Pons (tissue), 1 donor: ENCODE measurements around the gene PVR.
A peak's percentile ranks its signal among the peaks of the same experiment; 100 is the strongest.
"Not testable (repeated sequence)": the region's sequence is repeated elsewhere in the genome, so short reads cannot be mapped to it uniquely, and the experiment has no call there.

ENCODE experiments used
- DNase-seq: peaks from one replicate; pipeline ENCODE4 v3.0.0-alpha.2; 2016; ENCODE audit warnings: low spot score

PVR gene

DNA sequence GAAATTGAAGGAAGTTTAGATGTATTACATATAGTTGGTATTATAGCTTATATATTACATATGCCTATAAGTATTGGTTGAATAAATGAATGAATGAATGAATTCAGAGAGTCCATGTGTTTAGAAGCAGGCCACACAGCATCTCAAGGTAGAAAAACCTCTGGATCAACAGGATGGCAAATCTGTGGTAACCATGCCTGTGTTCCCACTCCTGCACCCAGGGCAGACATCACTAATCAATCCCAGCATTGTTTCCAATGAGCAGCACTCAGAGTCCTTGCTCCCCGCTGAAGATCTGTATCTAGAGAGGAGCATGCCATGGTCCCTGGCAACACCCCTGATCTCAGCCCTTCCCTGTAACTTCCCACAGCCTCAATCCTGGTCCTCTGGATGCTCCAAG lies 28.5 kb downstream of the PVR start:
- no peak for DNase-seq

DNA sequence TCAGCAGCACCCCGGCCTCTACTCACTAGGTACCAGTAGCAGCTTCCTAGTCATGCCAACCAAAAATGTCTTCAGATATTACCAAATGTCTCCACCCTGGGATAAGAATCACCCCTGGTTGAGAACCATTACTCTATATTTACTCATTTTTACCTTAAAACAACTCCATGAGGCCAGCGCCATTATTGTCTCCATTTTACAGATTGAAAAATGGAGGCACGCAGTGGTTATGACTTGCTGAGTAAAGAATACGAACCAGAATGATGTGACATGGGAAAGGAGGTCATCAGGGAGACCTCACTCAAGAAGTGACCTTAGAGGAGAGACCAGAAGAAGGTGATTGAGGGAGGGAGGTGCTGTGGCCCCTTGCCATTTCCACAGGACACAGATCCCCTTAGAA lies 29.8 kb downstream of the PVR start:
- no peak for DNase-seq

DNA sequence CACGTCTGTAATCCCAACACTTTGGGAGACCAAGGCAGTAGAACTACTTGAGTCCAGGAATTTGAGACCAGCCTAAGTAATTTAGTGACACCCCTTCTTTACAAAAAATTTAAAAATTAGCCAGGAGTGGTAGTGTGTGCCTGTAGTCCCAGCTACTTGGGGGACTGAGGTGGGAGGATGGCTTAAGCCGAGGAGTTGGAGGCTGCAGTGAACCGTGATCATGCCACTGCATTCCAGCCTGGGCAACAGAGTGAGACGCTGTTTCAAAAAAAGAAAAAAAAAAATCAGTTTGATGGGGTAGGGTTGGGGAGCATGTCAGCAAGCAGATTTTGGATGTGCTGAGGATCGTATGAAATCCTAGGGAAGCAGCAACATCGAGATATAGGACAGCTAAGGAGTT lies 31.8 kb downstream of the PVR start:
- no peak for DNase-seq

DNA sequence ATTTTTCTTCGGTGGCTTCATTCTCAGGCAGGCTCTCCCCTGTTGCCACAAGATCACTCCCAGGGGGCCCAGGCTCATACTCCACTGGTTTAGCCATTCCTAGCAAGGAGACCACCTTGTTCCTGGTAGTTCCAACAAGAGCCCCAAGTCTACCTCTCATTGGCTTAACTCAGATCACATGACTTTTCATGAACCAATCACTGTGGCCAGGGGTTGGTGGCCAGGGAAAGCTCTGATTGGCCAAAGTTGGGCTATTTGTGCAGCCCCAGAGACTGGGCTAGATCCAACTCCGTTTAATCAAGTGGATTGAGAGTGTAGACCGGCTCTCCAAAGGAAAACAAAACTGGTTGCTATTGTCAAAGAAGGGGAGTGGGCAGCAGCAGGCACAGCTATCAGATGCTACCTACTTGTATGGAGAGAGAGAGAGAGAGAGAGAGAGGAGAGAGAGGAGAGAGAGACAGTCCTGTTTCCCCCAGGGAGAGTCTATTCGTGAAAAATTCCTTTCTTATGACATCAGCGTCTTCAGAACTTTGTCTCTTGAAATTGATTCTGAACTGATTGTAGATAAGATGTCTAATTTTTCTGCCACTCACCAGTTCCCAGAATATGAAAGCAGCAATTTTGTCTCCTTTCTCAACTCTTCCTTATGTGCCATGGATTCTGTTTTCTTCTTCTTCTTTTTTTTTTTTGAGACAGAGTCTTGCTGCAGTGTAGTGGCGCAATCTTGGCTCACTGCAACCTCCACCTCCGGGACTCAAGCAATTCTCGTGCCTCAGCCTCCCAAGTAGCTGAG lies 33.5 kb downstream of the PVR start:
- no peak for DNase-seq

DNA sequence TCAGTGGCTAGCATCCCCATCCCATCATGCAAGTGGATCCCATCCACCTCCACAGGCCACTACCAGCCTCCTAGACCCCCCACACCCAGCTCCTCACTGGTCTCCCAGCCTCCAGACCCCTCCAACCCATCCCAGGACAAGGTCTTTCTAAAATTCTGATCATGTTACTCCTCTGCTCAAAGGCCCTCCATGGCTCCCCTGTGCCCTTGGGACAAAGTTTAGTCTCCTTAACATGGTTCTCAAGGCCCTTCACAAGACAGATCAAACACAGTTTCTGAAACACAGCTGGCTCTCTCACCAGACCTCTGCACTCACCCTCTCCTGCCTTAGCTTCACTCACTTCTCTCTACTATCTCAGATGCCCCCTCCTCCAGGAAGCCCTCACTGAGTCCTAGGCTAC lies 36.8 kb downstream of the PVR start:
- DNase-seq = no peak

DNA sequence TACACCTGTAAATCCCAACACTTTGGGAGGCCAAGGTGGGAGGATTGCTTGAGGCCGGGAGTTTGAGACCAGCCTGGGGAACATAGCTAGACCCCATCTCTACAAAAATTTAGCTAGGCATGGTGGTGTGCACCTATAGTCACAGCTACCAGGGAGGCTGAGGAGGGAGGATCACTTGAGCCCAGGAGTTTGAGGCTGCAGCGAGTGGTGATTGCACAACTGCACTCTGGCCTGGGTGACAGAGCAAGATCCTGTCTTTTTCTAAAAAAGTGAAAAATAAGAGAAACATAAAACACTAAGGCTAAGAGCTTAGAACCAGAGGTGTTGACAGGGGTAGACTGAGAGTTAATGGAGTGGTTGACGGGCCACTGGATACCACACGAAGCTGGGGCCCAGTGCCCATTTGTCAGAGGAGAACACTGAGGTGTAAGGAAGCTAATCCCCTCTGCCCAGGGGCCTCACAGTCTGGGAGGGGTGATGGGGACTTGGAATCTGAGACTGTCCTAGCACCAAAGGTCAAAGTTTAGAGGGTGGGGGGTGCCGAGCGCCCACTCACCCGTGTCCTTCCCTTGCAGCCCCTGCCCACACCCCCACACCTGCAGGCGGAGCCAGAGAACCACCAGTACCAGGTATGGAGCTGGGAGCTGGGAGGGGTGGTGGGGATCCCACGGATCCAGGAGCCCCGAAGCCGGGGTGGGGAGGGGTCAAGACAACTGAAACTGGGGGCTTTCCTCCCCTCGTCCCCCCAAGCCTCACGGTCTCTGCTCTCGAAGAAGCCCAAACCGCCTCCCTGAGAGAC lies 38.5 kb downstream of the PVR start:
- no peak for DNase-seq

DNA sequence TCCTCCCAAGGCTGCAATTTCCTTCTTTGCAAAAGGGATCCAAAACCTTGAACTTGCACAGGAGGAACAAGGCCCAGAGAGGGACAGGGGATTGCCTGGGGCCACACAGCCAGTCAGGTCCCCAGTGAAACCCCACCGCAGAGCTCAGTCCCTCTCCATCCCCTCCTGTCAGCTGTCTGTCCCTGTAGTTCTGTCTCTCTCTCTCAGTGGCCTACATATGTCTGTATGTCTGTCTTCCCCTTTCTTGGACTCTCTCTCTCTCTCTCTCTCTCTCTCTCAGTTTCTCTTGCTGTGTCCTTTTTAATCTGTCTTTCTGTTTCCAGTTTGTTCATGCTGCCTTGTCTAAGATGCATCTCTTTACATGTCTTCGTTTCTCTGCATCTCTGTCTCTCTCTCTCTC lies 39.1 kb downstream of the PVR start:
- no peak for DNase-seq

DNA sequence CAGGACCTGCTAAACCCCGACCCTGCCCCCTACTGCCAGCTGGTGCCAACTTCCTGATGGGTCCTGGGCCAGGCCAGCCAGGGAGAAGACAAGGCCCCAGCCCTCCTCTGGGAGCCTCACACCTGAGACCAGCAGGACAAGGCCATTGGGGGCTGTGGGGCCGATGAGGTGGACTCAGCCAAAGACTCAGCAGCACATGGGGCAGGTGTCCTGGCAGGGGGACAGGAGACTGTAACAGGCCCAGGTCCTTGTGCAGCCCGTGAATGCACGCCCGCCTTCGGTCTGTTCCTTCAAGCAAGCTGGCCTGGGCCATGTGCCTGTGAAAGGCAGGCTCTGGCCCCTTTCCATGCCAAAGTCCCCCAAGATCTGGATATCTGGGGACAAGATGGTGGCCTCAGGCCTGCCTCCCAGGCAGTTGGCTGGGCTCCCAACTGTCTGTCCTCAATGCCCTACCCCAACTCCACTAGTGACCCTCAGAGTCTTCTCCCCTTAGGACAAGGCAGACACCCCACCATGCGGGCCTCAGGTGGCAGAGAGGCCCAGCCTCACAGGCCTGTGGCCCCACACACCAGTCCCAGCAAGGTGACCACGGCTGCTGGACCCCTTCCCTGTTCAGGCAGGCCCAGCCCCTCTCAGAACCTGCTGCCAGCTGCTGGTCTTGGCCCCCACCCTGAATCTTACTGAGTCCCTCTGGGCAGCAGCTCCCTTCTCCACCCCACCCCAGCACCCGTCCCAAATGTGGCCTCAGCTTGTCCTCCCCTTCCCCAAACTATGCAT lies 39.9 kb downstream of the PVR start:
- no peak for DNase-seq

DNA sequence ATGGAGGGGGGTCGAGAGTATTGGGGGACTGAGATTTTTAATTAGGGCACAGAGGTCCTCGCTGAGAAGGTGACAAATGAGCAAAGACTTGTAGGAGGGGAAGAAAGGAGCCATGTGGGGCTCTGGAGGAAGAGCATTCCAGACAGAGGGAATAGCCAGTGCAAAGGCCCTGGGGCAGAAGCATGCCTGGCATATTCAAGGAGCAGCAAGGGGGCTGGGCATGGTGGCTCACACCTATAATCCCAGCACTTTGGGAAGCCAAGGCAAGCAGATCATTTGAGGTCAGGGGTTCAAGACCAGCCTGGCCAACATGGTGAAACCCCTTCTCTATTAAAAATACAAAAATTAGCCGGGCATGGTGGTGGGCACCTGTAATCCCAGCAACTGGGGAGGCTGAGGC lies 40.7 kb downstream of the PVR start:
- not testable (repeated sequence) for DNase-seq

DNA sequence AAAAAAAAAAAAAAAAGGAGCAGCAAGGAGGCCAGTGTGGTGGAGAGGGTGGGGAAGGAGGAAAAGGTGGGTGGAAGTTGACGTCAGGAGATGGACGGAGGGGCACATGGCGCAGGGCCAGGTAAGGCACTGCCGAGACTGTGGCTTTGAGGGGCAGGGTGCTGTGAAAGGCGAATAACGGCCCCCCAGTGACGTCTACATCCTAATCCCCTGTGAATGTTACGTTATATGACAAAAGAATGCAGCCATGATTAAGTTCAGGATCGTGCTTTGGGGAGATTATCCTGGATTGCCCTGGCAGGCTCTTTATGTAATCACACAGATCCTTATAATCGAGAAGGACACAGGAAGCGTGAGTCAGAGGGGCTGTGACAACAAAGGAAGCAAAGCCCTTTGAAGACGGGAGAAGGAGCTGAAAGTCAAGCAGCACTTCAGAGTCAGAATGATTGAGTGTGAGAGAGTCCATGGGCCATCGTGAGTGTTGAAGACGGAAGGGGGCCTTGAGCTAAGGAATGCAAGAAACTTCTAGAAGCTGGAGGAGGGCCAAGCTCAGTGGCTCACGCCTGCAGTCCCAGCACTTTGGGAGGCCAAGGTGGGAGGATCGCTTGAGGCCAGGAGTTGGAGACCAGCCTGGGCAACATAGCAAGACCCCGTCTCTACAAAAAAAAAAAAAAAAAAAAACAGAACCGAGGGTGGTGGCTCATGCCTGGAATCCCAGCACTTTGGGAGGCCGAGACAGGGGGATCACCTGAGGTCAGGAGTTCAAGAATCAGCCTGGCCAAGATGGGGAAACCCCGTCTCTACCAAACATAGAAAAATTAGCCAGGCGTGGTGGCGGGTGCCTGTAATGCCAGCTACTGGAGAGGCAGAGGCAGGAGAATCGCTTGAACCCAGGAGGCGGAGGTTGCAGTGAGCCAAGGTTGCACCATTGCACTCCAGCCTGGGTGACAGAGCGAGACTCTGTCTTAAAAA lies 41.5 kb downstream of the PVR start:
- peak; percentile 25 for DNase-seq

DNA sequence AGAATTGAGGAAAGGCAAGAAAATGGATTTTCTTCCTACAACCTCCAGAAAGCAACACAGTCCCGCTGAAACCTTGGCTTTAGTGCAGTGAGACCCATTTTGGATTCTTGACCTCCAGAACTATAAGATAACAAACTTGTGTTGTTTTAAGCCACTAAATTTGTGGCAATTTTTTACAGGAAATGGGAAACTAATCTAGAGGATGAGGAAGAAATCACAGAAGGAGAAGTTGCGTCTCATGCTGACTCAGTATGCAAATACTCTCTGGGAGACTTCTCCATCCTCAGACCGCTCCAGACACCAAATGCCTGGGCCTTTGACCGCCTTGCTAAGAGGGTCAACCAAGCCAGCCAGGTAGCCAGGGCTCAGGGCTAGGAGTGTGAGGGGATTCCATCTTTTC lies 42.2 kb downstream of the PVR start:
- DNase-seq = peak; percentile 38

DNA sequence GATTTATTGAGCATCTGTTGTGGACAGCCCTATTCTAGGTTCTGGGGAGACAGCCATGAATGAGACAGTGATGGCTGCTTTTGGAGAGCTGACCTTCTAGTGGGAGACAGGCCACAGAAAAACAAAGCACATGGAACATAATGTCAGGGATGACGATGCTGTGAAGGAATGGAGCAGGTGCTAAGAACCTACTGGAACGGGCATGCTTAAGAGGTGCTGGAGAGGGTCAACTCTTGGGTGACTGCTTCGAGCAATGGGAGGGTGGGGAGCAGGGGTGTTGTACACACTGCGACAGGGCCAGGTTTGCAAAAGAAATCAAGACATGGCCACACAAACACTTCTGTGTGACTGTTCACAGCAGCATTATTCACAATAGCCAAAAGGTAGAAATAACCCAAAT lies 43.2 kb downstream of the PVR start:
- DNase-seq = no peak

DNA sequence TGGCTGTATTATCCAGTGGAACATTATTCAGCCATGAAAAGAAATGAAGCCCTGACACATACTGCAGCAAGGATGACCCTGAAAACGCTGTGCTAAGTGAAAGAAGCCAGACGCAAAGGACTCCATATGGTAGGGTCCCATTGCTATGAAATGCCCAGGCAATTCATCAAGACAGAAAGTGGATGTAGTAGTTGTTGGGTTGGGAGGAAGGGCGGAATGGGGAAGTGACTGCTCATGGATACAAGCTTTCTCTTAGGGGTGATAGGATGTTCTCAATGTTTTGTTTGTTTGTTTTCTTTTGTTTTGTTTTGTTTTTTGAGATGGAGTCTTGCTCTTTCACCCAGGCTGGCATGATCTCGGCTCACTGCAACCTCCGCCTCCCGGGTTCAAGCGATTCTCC lies 44.2 kb downstream of the PVR start:
- no peak for DNase-seq

DNA sequence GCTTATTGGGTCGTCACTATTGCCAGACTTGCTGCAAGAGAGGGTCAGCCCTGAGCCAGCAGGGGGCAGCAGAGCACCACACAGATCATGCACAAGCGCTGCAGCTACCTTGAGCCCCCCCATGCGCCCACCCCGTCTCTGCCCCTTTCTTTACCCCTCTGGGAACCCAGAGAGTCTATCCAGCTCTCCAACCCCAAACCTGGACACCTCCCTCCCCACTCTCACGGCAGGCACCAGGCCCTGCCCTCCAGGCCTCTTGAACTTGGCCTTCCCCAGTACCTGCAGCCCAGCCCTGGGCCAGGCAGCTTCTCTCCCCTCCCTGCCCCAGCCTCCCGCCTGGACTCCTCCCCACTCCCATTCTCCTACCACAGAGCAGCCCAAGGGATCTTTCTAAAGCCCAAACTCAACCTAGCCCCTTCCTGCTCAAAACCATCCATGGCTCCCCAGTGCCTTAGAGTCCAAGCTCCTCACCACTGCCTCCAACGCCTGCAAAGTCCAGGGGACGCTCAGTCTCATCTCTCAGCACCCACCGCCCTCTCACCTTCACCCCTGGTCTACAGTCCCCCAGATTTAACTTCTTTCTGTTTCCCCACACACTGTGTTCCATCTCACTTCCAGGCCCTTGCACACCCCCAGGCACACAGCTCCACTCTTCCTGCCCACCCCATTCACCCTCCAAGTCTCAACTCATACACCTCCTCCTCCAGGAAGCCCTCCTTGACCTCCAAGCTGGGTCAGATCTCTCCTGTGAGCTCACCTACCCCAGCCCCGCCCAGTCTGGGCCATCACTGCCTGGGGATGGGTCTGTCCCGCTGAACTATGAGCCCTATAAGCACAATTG lies 45.8 kb downstream of the PVR start:
- DNase-seq = peak; percentile 32

DNA sequence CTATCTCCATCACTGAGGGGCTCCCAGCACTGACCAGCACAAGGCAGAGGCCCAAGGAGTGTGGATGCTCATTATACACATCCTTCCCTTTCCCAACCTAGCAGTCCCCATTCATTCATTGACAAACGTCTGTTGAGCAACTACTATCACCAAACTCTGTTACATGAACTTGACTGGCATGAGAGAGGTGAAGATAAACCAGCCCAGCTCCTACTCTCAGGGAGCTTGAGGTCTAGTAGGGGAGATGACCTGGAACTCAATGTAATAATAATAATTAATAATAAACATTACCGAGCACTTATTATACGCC lies 46.4 kb downstream of the PVR start:
- DNase-seq = no peak

DNA sequence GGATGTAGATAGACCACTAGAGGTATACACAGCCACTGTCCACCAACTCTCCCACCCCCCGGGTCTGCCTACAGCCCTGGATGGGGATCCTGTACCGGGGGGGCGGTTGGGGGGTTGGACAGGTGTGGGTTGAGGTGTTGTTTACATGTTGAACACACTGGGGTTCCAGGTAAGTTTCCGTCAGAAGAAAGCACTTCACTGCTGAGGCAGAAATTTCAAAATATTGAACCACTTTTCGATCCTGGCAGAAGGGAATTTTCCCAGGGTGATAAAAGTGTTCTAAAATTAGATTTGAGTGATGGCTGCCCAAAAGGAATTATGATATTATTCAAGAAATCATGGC lies 48.6 kb downstream of the PVR start:
- no peak for DNase-seq

DNA sequence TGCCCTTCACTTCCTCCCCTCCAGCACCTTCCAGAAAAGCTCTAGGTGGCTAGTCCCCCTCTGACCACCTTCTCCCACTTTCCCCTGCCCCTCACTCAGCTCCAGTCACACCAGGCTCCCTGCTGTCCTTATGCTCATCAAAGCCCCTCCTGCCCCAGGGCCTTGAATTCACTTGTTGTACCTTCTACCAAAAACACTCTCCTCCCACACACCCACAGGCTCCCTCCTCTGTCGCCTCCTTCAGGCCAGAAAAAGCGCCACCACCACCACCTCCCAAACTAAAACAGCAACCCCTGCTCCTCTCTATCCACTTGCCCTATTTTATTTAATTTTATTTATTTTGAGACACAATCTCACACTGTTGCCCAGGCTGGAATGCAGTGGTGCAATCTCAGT lies 50.5 kb downstream of the PVR start:
- DNase-seq = no peak

DNA sequence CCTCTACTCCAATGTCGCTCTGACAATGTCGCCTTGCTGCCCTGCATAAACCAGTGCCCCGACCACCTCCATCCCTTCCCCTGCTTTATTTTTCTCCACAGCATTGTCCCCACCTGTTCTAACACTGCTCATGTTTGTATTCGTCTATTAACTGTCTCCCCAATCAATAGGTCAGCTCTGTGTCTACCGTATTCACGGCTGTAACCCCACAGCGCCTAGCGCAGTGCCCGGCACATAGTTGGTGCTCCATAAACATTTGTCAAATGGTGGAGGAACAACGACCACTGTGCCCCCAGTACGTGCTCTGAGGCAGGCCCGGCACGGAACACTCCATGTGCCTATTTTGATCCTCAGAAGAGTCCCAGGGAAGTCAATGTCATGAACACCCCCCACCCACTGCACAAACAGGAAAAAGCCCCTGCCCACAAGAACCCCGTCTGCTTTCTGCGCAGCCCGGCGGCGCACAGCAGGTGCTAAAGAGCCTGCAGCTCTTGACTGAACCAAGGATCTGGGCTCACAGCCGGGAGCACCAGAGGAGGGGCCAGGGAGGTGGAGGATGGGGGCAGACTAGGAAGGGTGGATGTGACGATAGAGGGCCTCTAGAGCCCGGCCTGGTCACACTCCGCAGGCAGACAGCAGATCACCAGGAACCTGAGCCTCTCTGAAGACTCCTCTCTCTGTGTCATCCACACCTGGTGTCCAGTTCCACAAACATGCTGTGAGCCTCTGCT lies 53.4 kb downstream of the PVR start:
- no peak for DNase-seq

DNA sequence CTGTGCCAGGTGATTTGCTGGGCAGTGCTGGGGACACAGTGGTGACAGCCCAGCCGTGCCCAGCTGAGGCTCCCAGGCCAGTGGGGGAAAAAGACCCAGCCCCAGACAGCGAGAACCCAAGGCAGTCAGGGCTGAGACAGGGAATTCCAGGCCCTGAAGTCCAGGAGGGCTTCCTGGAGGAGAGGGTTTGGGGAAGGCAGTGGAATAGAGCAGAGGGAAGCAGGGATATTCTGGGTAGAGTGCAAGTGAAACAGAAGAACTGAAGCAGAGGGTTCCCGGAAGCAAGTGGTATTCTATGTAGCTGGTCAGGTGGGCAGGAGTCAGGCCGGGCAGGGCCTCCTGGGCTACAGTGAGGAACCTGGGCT lies 53.9 kb downstream of the PVR start:
- DNase-seq = no peak

DNA sequence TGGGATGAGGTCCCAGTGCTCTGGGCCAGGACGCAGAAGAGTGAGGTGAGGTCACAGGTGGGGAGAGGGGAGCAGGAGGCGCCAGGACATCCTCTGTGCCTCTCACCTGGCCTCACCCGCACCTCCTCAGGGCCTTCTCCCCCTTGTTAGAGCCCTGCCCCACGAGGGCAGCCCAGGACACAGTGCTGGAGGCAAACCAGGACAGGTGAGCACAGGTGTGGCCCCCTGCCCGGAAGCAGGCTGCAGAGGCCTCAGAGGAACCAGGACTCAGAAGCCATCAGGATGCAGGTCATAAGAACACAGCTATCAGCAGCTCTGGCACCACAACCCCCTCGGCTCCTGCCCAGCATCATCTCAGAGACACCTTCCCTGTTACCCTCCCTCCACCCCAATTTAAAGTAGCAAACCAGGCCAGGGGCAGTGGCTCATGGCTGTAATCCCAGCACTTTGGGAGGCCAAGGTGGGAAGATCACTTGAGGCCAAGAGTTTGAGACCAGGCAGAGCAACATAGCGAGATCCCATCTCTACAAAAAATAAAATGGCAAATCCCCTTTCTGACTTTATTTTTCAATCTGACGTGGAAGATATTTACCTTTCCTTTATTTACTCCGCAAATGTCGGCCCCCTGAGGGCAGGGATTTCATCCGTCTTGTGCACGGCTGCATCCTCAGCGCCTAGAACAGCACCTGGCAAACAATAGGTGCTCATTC lies 54.9 kb downstream of the PVR start, which contains the start of gene CEACAM16:
Gene CEACAM16 (plus strand): TSS at position 660 of the 710 bp plus-strand sequence. CDS start 2,306 bp downstream, outside the sequence.
- no peak for DNase-seq
